HAP-1 (cell line): ENCODE measurements around the gene CFAP299.

ENCODE experiments used
- DNase-seq, 2 experiments: peaks; one replicate each; pipeline ENCODE4 v3.0.0-alpha.2; 2016 to 2020; ENCODE audit warnings: low spot score in 2 of 2
- H3K27me3 ChIP-seq: fragments of 250-450 bp; sonication (Bioruptor Pico); 2 replicates; pipeline ENCODE4 v1.5.1; 2020; ENCODE audit warnings: low read depth, mild to moderate bottlenecking, moderate library complexity
- H3K36me3 ChIP-seq: fragments of 250-450 bp; sonication (Bioruptor Pico); replicated peaks from 2 replicates; pipeline ENCODE4 v1.5.1; 2020; ENCODE audit warnings: mild to moderate bottlenecking
- H3K4me1 ChIP-seq: fragments of 250-450 bp; sonication (Bioruptor Pico); 2 replicates; pipeline ENCODE4 v1.5.1; 2020; ENCODE audit warnings: mild to moderate bottlenecking
- H3K4me3 ChIP-seq: fragments of 250-450 bp; sonication (Bioruptor Pico); 2 replicates; pipeline ENCODE4 v1.5.1; 2020; ENCODE audit warnings: mild to moderate bottlenecking, moderate library complexity
- H3K9me3 ChIP-seq: fragments of 250-450 bp; sonication (Bioruptor Pico); 2 replicates; pipeline ENCODE4 v1.5.1; 2020; ENCODE audit warnings: mild to moderate bottlenecking, moderate library complexity
- in situ Hi-C: fragments of 300-500 bp; cut with MboI; formaldehyde crosslinking; loops from 3 replicates; pipeline ENCODE4 v1.14.3; 2020; ENCODE audit warnings: low sequenced_read_pairs, inconsistent platforms, mixed read lengths

CFAP299 gene

DNA sequence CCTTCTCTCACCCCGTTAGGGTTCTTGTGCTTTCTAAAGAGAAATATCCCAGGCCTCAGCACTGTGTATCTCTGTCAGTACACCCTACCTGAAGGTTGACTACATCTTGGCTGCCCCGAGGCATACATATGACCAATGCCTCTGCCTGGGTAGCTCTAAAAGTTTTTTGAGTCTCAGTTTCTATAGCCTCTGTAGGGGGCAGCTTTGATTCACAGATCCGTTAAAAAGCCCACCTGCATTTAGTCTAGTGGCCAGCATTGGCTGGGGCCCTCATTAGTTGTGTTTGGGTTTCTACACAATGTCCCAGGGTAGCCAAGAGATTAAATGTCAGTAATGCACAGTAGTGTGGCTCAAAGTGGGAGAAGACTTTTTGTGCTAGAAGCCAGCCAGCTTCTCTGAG, 151.1 kb downstream of the CFAP299 start:
- in situ Hi-C loops = no loop called here
- no peak overlapping the region for H3K4me3 ChIP-seq

DNA sequence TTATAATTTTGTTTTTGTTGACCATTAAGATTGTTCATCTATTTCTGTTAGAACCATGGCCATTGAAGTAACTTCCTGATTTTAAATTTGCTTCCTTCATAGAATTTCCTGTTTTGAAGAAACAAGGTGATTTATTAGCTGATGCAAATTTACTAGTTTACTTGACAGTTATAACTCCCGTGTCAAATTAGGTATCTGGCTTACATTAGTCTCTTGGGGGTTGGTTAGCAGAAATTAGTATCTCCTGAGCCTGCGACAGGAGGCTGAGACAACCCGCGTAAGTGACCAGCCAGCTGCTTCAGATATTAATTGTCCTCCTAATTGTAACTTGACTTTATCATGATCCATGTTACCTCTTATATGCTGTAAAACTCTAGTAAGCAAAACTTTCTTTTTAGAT, 154.3 kb downstream of the CFAP299 start:
- no peaks in the 10 kb centered on the region for H3K36me3 ChIP-seq
- no peaks in the 10 kb centered on the region for H3K9me3 ChIP-seq
- H3K4me3 ChIP-seq = no peak overlapping the region
- H3K27me3 ChIP-seq = no peaks in the 10 kb centered on the region
- in situ Hi-C loops = no loop called here
- peaks cover 8% of the 10 kb centered on the region for H3K4me1 ChIP-seq
- DNase-seq = no peak

More for the DNA sequence above, 151.1 kb downstream of the CFAP299 start:
- Histone ChIP-seq H3K36me3 (no peaks in the 10 kb centered on the region), H3K27me3 (no peaks in the 10 kb centered on the region), H3K9me3 (no peaks in the 10 kb centered on the region), H3K4me1 (0 out of 2 replicates have a peak, but pooled peaks cover 2% of the 10 kb centered on the region)
- no peak for DNase-seq

DNA sequence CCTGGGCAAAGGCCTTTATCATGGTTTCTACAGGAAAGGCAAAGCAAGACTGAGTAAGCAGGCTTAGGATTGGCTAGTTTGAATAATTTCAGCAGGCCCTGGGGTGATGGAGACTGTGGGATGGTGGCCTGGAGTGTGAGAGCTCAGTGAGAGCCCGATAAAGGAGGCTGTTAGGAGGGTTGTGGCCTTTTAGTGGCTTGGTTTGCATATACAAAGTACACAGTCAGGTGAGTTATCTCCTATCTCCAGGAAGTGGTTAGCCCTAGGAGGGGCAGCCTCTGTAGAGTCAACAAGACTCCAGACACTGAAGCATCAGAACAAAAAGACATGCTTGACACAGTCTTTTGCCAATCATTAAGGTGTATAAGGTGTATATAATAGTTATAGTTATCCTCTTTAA, 157.2 kb downstream of the CFAP299 start:
- Histone ChIP-seq H3K36me3 (no peaks in the 10 kb centered on the region), H3K9me3 (no peaks in the 10 kb centered on the region), H3K4me1 (peaks cover 15% of the 10 kb centered on the region), H3K27me3 (no peaks in the 10 kb centered on the region), H3K4me3 (no peak overlapping the region)
- in situ Hi-C loops = no loop called here
- no peak for DNase-seq

DNA sequence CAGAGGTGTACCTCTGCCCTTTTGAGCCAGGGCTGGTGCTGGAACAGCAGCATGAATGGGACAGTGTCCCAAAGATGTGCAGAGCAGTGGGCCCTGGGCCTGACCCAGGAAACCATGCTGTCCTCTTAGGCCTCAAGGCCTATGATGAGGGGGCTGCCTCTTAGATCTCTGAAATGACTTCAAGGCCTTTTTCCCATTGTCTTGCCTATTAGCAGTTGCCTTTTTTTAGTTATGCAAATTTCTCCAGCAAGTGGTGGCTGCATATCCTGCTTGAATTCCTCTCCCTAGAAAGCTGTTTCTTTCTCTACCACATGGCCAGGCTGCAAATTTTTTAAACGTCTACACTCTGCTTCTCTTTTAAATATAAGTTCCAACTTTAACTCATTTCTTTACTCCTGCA, 160.3 kb downstream of the CFAP299 start:
- peaks cover 15% of the 10 kb centered on the region for H3K4me1 ChIP-seq
- no peaks in the 10 kb centered on the region for H3K27me3 ChIP-seq
- no peaks in the 10 kb centered on the region for H3K36me3 ChIP-seq
- peak in 1 of 2 experiments; percentile 13 for DNase-seq
- no peak overlapping the region for H3K4me3 ChIP-seq
- H3K9me3 ChIP-seq = no peaks in the 10 kb centered on the region
- in situ Hi-C loops = no loop called here

DNA sequence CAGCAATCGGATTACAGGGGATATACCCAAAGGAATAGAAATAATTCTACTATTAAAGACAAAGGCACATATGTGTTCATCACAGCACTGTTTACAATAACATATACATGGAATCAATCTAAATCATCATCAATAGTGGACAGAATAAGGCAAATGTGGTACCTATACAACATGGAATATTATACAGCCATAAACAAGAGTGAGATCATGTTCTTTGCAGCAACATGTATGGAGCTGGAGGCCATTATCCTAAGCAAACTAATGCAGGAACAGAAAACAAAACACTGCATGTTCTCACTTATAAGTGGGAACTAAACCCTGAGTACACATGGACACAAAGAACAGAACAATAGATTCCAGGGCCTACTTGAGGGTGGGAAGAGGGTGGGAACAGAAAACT, 163.2 kb downstream of the CFAP299 start:
- Histone ChIP-seq H3K4me3 (no peak overlapping the region), H3K36me3 (no peaks in the 10 kb centered on the region), H3K27me3 (no peaks in the 10 kb centered on the region), H3K4me1 (peaks cover 7% of the 10 kb centered on the region; the same call in 1 of the 2 replicates), H3K9me3 (no peaks in the 10 kb centered on the region)
- in situ Hi-C loops = no loop called here
- DNase-seq = no peak

DNA sequence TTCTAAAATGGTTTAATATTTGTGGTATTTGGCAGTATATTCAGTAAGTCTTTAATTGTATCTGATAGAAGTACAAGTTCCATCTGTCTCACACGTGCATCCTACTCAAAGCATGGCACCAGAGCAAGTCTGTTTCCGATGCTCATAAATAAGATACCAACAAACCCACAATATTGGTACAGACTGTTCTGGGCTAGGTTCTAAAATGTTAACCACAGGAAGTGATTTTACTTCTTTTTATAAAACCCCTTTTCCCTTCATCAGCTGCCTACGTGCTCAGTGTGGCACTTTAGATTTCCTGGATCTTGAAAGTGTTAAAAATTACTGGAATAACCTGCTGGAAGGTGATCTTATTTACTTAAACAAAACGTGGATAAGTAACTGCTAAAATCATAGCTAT, 165.1 kb downstream of the CFAP299 start:
- H3K36me3 ChIP-seq = no peaks in the 10 kb centered on the region
- in situ Hi-C loops = no loop called here
- no peaks in the 10 kb centered on the region for H3K9me3 ChIP-seq
- no peak for DNase-seq
- peaks cover 7% of the 10 kb centered on the region; the same call in 1 of the 2 replicates for H3K4me1 ChIP-seq
- no peaks in the 10 kb centered on the region for H3K27me3 ChIP-seq
- no peak overlapping the region for H3K4me3 ChIP-seq

DNA sequence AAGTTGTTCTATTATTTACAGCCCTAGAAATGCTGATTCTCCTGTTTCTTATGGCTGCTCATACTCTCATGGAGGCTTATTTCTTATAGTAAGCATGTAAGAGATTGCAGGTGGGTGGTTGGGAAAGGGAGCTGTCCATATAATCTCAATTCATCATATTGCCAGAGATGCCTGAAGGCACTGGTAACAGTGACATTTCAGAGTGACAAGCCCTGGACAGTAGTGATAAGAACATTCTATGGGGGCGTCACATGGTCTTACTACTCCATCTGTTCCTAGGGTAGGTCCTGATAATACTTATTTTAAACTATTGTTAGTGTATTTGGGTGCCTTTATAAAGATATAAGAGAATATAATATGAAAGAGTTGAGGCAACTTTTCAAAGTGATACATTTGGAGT, 171.5 kb downstream of the CFAP299 start:
- H3K4me3 ChIP-seq = no peak overlapping the region
- H3K4me1 ChIP-seq = no peaks in the 10 kb centered on the region
- H3K9me3 ChIP-seq = no peaks in the 10 kb centered on the region
- in situ Hi-C loops = no loop called here
- H3K27me3 ChIP-seq = no peaks in the 10 kb centered on the region
- DNase-seq = no peak
- no peaks in the 10 kb centered on the region for H3K36me3 ChIP-seq

DNA sequence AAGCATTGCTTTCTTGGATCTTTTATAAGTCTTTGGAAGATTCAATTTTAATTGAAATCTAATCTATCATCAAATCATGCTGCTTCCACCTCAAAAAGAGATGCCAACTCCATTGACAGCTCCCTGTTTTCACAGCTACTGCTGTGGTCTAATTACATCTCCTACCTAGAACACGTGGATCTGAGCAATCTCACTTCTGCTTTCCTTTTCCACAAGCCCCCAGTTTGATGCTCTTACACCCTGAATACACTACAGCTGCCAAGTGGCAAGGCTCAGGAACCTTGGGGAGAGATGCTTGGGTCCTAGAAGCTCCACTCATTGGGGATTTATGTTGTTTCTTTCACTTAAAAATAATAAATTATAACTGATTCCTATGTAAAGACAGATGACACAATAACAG, 172.0 kb downstream of the CFAP299 start:
- Histone ChIP-seq H3K4me1 (no peaks in the 10 kb centered on the region), H3K36me3 (no peaks in the 10 kb centered on the region), H3K27me3 (no peaks in the 10 kb centered on the region), H3K9me3 (no peaks in the 10 kb centered on the region), H3K4me3 (no peak overlapping the region)
- in situ Hi-C loops = no loop called here
- no peak for DNase-seq

DNA sequence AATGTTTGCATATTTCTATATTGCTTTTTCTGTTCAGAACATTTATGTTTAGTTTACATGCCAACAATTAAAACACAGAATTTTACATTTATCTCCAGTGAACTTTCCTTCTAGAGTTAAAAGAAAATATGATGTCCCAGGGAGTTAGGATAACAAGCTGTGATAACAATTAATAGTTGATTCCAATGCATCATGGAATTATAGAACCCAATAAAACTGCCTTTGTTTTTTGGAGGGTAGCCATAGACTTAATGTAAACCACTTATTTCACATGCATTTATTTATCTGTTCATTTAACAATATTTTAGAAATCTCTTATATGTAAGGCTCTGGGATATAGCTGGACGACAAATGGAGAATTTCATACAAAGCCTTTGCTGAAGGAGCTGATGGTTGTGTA, 180.0 kb downstream of the CFAP299 start:
- Histone ChIP-seq H3K4me3 (no peak overlapping the region), H3K4me1 (no peaks in the 10 kb centered on the region), H3K36me3 (no peaks in the 10 kb centered on the region), H3K9me3 (no peaks in the 10 kb centered on the region), H3K27me3 (no peaks in the 10 kb centered on the region)
- DNase-seq = no peak
- in situ Hi-C loops = no loop called here

DNA sequence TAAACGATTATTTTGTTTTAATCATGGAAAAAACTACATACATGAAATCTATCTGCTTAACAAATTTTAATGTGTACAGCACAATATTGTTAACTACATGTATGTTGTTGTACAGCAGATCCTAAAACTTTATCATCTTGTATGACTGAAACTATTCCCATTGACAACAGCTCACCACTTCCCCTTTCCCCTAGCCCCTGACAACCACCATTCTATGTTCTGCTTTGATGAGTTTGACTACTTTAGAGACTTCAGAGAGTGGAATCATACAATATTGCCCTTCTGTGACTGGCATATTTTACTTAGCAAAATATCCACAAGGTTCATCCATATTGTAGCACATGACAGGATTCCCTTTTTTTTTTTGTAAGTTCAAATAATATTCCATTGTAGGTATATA, 185.9 kb downstream of the CFAP299 start:
- Histone ChIP-seq H3K27me3 (no peaks in the 10 kb centered on the region), H3K9me3 (no peaks in the 10 kb centered on the region), H3K4me3 (no peak overlapping the region), H3K36me3 (no peaks in the 10 kb centered on the region), H3K4me1 (no peaks in the 10 kb centered on the region)
- in situ Hi-C loops = no loop called here
- no peak for DNase-seq

DNA sequence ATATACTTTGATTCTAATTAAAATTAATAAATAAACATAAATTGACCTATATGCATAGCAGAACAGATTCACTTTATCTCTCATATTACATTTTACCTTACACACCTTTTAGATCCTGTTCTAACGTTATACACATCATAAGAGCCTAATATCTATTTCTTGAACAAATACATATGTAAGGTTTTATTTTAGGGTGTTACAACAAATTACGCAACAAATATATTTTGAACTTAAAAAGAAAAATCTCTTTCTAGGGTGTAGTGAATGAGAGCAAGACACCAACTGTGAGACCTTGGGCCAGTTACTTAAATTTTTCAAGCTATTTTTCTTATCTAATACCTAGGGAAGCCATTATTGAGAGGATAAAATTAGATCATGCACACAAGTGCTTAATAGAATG, 191.2 kb downstream of the CFAP299 start:
- Histone ChIP-seq H3K36me3 (no peaks in the 10 kb centered on the region), H3K9me3 (no peaks in the 10 kb centered on the region), H3K4me1 (no peaks in the 10 kb centered on the region), H3K4me3 (no peak overlapping the region), H3K27me3 (no peaks in the 10 kb centered on the region)
- in situ Hi-C loops = no loop called here
- no peak for DNase-seq

DNA sequence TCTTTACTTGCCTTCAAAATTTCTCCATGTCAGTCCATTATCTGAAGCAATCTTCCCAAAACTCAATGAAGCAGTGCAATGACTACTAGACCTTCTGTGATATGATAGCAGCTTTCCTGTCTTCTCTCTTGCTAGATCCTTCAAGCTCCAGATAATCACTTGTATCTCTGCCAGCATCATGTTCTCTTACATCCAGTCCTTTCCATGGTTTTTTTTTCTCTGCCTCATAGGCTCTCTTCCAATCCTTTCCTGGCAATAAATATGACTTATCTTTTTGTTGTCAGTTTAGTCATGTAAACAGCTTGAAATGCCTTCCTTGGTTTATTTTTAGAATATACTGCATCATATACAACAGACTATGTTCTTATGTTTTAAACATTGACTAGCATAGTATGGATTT, 193.5 kb downstream of the CFAP299 start:
- no peak overlapping the region for H3K4me3 ChIP-seq
- no peaks in the 10 kb centered on the region for H3K36me3 ChIP-seq
- DNase-seq = no peak
- in situ Hi-C loops = no loop called here
- H3K27me3 ChIP-seq = no peaks in the 10 kb centered on the region
- peaks cover 17% of the 10 kb centered on the region for H3K4me1 ChIP-seq
- no peaks in the 10 kb centered on the region for H3K9me3 ChIP-seq

DNA sequence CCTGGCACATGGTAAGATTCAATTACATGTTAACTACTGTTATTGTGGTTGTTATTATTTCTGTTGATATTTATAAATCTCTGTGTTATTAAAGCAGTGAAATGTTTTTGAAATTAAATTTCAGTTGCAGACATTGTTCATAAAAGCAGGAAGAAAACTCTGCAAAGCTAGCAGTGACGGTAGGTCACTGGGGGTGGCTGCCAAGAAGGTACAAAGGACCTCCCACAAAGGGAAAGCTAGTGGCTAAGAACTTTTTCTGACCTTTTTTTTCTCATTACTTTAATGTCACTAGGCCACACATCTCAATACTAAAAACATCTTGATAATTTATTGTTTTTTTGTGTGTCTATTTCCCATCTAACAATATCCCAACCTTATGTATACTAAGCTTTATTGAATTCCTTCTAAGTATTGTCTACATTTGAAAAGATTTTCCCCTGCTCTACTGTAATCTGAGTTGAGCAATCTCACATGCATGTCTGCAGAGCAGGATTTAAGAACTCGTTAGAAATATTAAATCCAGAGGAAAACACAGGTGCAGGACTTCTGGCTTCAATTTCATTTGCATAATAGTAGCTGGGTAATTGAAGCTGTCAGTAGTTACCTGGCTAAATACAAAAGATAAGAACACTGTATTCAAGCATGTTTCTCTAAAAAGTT, 197.3 kb downstream of the CFAP299 start:
- Histone ChIP-seq H3K9me3 (no peaks in the 10 kb centered on the region), H3K27me3 (no peaks in the 10 kb centered on the region), H3K36me3 (no peaks in the 10 kb centered on the region), H3K4me1 (peaks cover 17% of the 10 kb centered on the region), H3K4me3 (no peak overlapping the region)
- DNase-seq = peak; percentile 66 to 100
- in situ Hi-C loops = no loop called here

DNA sequence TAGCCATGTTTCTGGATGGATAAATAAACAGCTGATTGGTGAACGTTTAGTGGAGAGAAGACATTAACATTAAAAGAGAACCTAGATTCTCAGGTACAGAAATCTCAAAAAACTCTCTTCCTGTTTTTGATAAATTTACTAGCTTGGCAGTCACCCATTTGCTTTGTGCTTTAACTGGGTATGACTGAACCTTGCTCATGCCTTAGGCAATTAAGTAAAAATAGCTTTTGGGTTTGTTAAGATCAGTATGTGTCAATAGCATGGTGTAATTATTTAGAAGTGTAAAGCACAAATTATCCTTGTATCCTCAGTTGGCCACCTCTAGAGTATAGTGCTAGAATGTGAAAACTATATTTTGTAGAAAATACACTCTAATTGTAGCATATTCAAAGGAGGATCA, 200.0 kb downstream of the CFAP299 start:
- no peaks in the 10 kb centered on the region for H3K27me3 ChIP-seq
- no peak for DNase-seq
- H3K9me3 ChIP-seq = no peaks in the 10 kb centered on the region
- H3K4me1 ChIP-seq = peaks cover 25% of the 10 kb centered on the region
- no peak overlapping the region for H3K4me3 ChIP-seq
- in situ Hi-C loops = no loop called here
- no peaks in the 10 kb centered on the region for H3K36me3 ChIP-seq
